Measurements from ENCODE around the gene AREL1. TPM values are rescaled to one million over a fixed set of nuclear protein-coding genes. Genes with fewer than 3 reads are reported as not detected.

The AREL1 gene
- total RNA-seq, 4 donors from 2014 or later = 18.0 to 44.2 (median 30.1) TPM

DNA sequence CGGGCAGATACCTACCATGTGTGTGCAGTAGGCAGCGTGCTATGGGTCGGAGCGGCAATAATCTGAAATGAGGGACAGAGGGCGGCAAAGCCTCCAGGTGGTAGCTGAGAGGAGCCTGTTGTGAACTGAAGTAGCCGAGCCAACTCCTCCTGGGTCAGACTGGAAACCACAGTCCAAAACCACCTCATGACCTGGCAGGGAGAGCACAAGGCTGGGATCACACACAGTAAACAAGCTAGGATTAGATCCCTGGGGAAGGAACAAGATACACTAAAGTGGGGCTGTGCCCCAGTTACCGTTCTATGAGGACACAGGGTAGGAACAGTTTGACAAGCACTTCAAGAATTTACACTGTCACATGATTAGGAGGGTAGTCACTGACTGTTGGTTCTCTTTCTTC, 49.0 kb downstream of the AREL1 start:
- 89% methylated on average over 7 of the region's 7 CpGs for WGBS
- Histone ChIP-seq H3K36me3 (peaks cover 61% of the 10 kb centered on the region), H3K4me3 (no peak overlapping the region), H3K4me1 (peaks cover 16% of the 10 kb centered on the region), H3K9me3 (no peaks in the 10 kb centered on the region), H3K27ac (peak overlapping the region; percentile 50), H3K27me3 (no peaks in the 10 kb centered on the region)
- TF ChIP-seq POLR2A (IDR thresholded peaks at IDR 0.05) (no peak), EP300 (IDR thresholded peaks at IDR 0.05) (no peak), POLR2AphosphoS5 (IDR thresholded peaks at IDR 0.05) (peak in 1 of 3 donors; percentile 33)
- TF ChIP-seq, protein P1, sequence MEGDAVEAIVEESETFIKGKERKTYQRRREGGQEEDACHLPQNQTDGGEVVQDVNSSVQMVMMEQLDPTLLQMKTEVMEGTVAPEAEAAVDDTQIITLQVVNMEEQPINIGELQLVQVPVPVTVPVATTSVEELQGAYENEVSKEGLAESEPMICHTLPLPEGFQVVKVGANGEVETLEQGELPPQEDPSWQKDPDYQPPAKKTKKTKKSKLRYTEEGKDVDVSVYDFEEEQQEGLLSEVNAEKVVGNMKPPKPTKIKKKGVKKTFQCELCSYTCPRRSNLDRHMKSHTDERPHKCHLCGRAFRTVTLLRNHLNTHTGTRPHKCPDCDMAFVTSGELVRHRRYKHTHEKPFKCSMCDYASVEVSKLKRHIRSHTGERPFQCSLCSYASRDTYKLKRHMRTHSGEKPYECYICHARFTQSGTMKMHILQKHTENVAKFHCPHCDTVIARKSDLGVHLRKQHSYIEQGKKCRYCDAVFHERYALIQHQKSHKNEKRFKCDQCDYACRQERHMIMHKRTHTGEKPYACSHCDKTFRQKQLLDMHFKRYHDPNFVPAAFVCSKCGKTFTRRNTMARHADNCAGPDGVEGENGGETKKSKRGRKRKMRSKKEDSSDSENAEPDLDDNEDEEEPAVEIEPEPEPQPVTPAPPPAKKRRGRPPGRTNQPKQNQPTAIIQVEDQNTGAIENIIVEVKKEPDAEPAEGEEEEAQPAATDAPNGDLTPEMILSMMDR (IDR thresholded peaks at IDR 0.05) = no peak
- DNase-seq (ENCODE audit: low spot score in 2 of 2) = no peak

DNA sequence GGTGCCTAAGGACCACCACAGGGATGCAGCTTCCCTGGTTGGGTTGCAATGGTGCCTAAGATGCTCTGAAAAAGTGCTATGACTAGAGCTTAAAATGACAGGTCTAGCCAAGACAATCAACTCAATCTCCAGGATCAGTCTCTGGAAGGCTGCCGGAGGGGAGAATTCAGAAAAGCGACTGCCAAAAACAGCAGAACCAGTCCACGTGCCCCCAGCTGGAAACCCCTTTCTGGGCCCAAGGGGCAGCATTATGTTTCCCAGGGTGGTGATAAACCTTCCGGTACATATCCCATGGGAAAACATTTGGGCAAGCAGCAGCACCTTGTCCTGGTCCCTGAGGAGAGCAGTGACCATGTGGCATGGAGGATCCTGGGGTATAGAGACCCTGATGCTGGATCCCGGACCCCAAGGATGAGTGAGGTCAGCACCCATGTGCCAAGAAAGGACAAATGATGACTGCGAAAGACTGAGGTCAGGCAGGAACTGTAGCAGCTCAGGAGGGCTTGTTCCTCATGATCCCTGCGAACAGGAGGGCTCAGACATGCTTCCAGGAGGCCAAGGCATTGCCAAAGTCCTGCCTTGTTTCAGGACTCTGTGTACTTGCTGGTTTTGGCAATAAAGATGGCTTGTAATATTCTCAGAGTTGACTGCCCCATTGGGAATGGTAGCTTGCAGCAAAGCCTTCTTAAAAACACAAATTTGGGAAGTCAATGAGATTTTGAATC, 51.0 kb downstream of the AREL1 start:
- peaks cover 43% of the 10 kb centered on the region for H3K36me3 ChIP-seq
- WGBS = 89% methylated on average over 7 of the region's 7 CpGs
- H3K4me1 ChIP-seq = peaks cover 16% of the 10 kb centered on the region
- DNase-seq (ENCODE audit: low spot score in 2 of 2) = peak in 1 of 2 donors; percentile 85
- no peaks in the 10 kb centered on the region for H3K27me3 ChIP-seq
- no peak overlapping the region for H3K4me3 ChIP-seq
- peak overlapping the region; percentile 77 for H3K27ac ChIP-seq
- no peaks in the 10 kb centered on the region for H3K9me3 ChIP-seq
- TF ChIP-seq EP300 (IDR thresholded peaks at IDR 0.05) = no peak
- TF ChIP-seq, protein P1 (IDR thresholded peaks at IDR 0.05) = no peak
- TF ChIP-seq POLR2A (IDR thresholded peaks at IDR 0.05) = no peak
- peak in 1 of 3 donors; percentile 21 for TF ChIP-seq POLR2AphosphoS5 (IDR thresholded peaks at IDR 0.05)

DNA sequence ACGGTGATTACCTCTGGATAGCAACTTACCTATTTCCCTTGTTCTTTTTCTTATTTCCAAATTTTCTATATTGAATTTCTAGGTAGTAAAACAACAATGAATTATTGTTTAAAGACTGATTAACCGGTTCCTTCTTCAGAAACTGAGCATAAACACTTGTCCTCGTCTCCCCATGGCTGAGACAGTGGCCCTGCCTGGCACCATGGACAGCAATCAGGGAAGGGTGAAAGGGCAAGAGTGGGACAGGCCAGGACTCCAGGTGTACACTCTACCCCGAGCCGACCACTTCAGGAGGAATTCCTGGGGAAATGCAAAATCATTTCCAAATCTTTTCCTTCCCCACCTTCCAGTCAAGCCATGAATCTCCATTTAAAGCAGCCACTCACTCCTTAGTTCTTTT, 52.0 kb downstream of the AREL1 start:
- Histone ChIP-seq H3K9me3 (no peaks in the 10 kb centered on the region), H3K27ac (peak overlapping the region; percentile 77), H3K4me3 (no peak overlapping the region), H3K27me3 (no peaks in the 10 kb centered on the region), H3K4me1 (peaks cover 21% of the 10 kb centered on the region), H3K36me3 (peaks cover 42% of the 10 kb centered on the region)
- TF ChIP-seq POLR2AphosphoS5 (IDR thresholded peaks at IDR 0.05) (no peak), POLR2A (IDR thresholded peaks at IDR 0.05) (no peak), EP300 (IDR thresholded peaks at IDR 0.05) (no peak)
- TF ChIP-seq, protein P1 (IDR thresholded peaks at IDR 0.05) = no peak
- 74% methylated on average over 5 of the region's 5 CpGs for WGBS
- no peak for DNase-seq (ENCODE audit: low spot score in 2 of 2)

DNA sequence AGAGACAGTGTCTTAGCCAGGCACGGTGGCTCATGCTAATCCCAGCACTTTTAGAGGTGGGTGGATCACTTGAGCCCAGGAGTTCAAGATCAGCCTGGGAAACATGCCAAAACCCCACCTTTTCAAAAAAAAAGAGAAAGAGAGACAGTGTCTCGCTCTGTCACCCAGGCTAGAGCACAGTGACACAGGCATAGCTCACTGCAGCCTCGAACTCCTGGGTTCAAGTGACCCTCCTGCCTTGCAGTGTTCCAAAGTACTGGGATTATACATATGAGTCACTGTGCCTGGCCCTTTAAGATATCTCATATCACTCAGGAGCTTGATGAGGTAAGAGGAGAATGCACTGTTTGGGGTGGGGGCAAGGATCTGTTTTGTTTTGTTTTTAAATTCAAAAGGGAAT, 52.7 kb downstream of the AREL1 start:
- Histone ChIP-seq H3K27ac (no peak overlapping the region), H3K36me3 (peaks cover 42% of the 10 kb centered on the region), H3K4me1 (peaks cover 28% of the 10 kb centered on the region), H3K4me3 (no peak overlapping the region), H3K9me3 (no peaks in the 10 kb centered on the region), H3K27me3 (no peaks in the 10 kb centered on the region)
- DNase-seq (ENCODE audit: low spot score in 2 of 2) = no peak
- TF ChIP-seq EP300 (IDR thresholded peaks at IDR 0.05) (no peak), POLR2AphosphoS5 (IDR thresholded peaks at IDR 0.05) (no peak), POLR2A (IDR thresholded peaks at IDR 0.05) (no peak)
- TF ChIP-seq, protein P1 (IDR thresholded peaks at IDR 0.05) = no peak
- 85% methylated on average over 3 of the region's 3 CpGs for WGBS

DNA sequence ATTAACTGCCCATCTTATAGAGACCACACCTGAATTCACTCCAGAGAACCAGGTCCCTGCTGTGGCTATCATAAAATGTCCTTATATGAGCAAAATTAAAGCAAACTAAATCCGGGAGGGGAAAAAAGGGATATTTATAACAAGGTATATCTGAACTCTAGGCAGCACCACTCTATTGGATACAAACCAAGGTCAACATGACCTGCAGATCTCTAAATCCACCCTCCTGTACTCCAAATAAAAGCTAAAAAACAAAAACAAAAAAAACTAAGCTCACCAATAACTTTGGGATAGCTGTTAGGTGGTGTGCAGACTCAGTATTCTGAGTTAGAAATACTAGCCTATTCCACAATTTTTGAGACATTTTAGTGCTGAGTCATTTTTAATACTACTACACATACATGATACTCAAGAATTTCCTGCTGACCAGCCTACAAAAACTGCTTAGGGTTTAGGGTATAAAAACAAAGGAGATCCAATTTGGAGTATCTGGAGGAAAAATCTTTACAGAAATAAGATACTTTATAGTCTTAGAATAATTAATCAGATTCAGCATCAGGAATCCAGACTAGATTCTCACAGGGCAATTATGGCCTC, 54.2 kb downstream of the AREL1 start:
- WGBS = 94% methylated on average over 1 of the region's 1 CpG
- Histone ChIP-seq H3K36me3 (peaks cover 37% of the 10 kb centered on the region), H3K4me1 (peaks cover 33% of the 10 kb centered on the region), H3K9me3 (no peaks in the 10 kb centered on the region), H3K27me3 (no peaks in the 10 kb centered on the region), H3K4me3 (no peak overlapping the region), H3K27ac (no peak overlapping the region)
- TF ChIP-seq POLR2A (IDR thresholded peaks at IDR 0.05) = no peak
- TF ChIP-seq POLR2AphosphoS5 (IDR thresholded peaks at IDR 0.05) = no peak
- TF ChIP-seq, protein P1 (IDR thresholded peaks at IDR 0.05) = no peak
- no peak for TF ChIP-seq EP300 (IDR thresholded peaks at IDR 0.05)
- DNase-seq (ENCODE audit: low spot score in 2 of 2) = no peak

Data from suprapubic skin (tissue), 4 donors.